HG03108 (cell line): Measurements from ENCODE around the gene PCNX4.

Experiments used
- ATAC-seq: cut with Tn5 transposase; IDR thresholded peaks from one replicate; pipeline ENCODE4 v1.9.1; 2021; ENCODE audit warnings: moderate library complexity; ENCODE audit not compliant: unreplicated experiment

Gene PCNX4

GRCh38 chr14:60171690-60172089 lies 80.0 kb downstream of the PCNX4 start:
- ATAC-seq = no peak

GRCh38 chr14:60174352-60175254 lies 82.9 kb downstream of the PCNX4 start:
- no peak for ATAC-seq

GRCh38 chr14:60175255-60175902 lies 83.7 kb downstream of the PCNX4 start:
- ATAC-seq = no peak

- no peak for ATAC-seq
Observed at GRCh38 chr14:60178164-60178563, 86.4 kb downstream of the PCNX4 start.

- ATAC-seq = no peak
Observed at GRCh38 chr14:60178820-60179219, 87.1 kb downstream of the PCNX4 start.

GRCh38 chr14:60179431-60179869 lies 87.7 kb downstream of the PCNX4 start:
- ATAC-seq = no peak

- no peak for ATAC-seq
Observed at GRCh38 chr14:60183138-60183537, 91.4 kb downstream of the PCNX4 start.

- ATAC-seq = peak; percentile 37
Observed at GRCh38 chr14:60183741-60184140, 92.0 kb downstream of the PCNX4 start.

- peak; percentile 43 for ATAC-seq
Observed at GRCh38 chr14:60184146-60184904, 92.6 kb downstream of the PCNX4 start.

- no peak for ATAC-seq
Observed at GRCh38 chr14:60184905-60185555, 93.3 kb downstream of the PCNX4 start.

GRCh38 chr14:60188115-60188514 lies 96.4 kb downstream of the PCNX4 start:
- no peak for ATAC-seq

GRCh38 chr14:60188696-60189095 lies 97.0 kb downstream of the PCNX4 start:
- ATAC-seq = no peak

- no peak for ATAC-seq
Observed at GRCh38 chr14:60189923-60190840, 98.5 kb downstream of the PCNX4 start.

GRCh38 chr14:60195179-60195810 lies 103.6 kb downstream of the PCNX4 start:
- ATAC-seq = peak; percentile 63

- no peak for ATAC-seq
Observed at GRCh38 chr14:60196291-60196690, 104.6 kb downstream of the PCNX4 start.

GRCh38 chr14:60197629-60198303 lies 106.0 kb downstream of the PCNX4 start:
- no peak for ATAC-seq

- no peak for ATAC-seq
Observed at GRCh38 chr14:60199321-60199720, 107.6 kb downstream of the PCNX4 start.

- ATAC-seq = peak; percentile 79
Observed at GRCh38 chr14:60204104-60204842, 112.5 kb downstream of the PCNX4 start.
